Measurements from ENCODE around the gene PKP4. TPM values are rescaled to one million over a fixed set of nuclear protein-coding genes. Genes with fewer than 3 reads are reported as not detected.

Gene PKP4
- total RNA-seq, 1 experiment from 2014 or later: 59.1 TPM

- Histone ChIP-seq H3K4me3 (no peak overlapping the region), H2AFZ (no peak overlapping the region), H3K36me3 (ENCODE audit: low read depth) (no peaks in the 10 kb centered on the region), H3K9me3 (ENCODE audit: insufficient read depth, low read depth) (no peaks in the 10 kb centered on the region), H3K9me2 (ENCODE audit: insufficient read depth) (no peaks in the 10 kb centered on the region), H3K79me2 (ENCODE audit: low read depth) (no peaks in the 10 kb centered on the region), H3K27me3 (ENCODE audit: insufficient read depth, low read depth) (no peaks in the 10 kb centered on the region), H4K20me1 (ENCODE audit: insufficient read depth) (no peaks in the 10 kb centered on the region), H3K4me2 (no peak overlapping the region), H3K4me1 (replicated peaks; ENCODE audit: insufficient read depth) (no peaks in the 10 kb centered on the region), H3K27ac (no peak overlapping the region), H3F3A (ENCODE audit: insufficient read depth, low read depth) (no peaks in the 10 kb centered on the region)
- BruUV-seq (replicated peaks): no TSS peak
- ChIA-PET CTCF (no interaction called here), POLR2A (ENCODE audit: unreplicated experiment) (no interaction called here)
- no peak for DNase-seq
- TF ChIP-seq CTCF (conservative IDR thresholded peaks at IDR 0.05) (no peak), EZH2 (IDR thresholded peaks at IDR 0.05; ENCODE audit: low read depth) (no peak)
- intact Hi-C loops (cut with micrococcal nuclease; ENCODE audit: unreplicated experiment): no loop called here
Observed at GRCh38 chr2:158443606-158444005, 13.1 kb upstream of the PKP4 start.

- peak; percentile 35 to 45 for DNase-seq
- Histone ChIP-seq H3K9me3 (ENCODE audit: insufficient read depth, low read depth) (no peaks in the 10 kb centered on the region), H2AFZ (peak overlapping the region; percentile 90)
Observed at GRCh38 chr2:158457092-158457825, 507 bp downstream of the PKP4 start.

More at GRCh38 chr2:158457092-158457825, 507 bp downstream of the PKP4 start:
- ChIA-PET POLR2A (ENCODE audit: unreplicated experiment) (interaction anchor here (0.5 kb wide), 1 partner anchor 1861 kb away, joined by 5 read pairs; no protein-coding TSS in a partner anchor), CTCF (interaction anchor here (1.2 kb wide), 1 partner anchor 267 kb away, joined by 5 read pairs; no protein-coding TSS in a partner anchor)
- Histone ChIP-seq H3F3A (ENCODE audit: insufficient read depth, low read depth) (0 out of 2 replicates have a peak, but pooled peaks cover 5% of the 10 kb centered on the region), H3K79me2 (ENCODE audit: low read depth) (peaks cover 43% of the 10 kb centered on the region), H3K9me2 (ENCODE audit: insufficient read depth) (no peaks in the 10 kb centered on the region), H3K27me3 (ENCODE audit: insufficient read depth, low read depth) (no peaks in the 10 kb centered on the region), H3K4me2 (peak overlapping the region; percentile 90), H3K4me3 (peak overlapping the region; percentile 89), H4K20me1 (ENCODE audit: insufficient read depth) (peaks cover 17% of the 10 kb centered on the region; the same call in 1 of the 2 replicates), H3K27ac (peak overlapping the region; percentile 54), H3K36me3 (ENCODE audit: low read depth) (no peaks in the 10 kb centered on the region), H3K4me1 (replicated peaks; ENCODE audit: insufficient read depth) (peaks cover 29% of the 10 kb centered on the region)
- no peak for TF ChIP-seq EZH2 (IDR thresholded peaks at IDR 0.05; ENCODE audit: low read depth)
- TF ChIP-seq CTCF (conservative IDR thresholded peaks at IDR 0.05): no peak
- intact Hi-C loops (cut with micrococcal nuclease; ENCODE audit: unreplicated experiment): loop anchor here (5.0 to 10.0 kb wide), 5 partner anchors 80 to 432 kb away; no protein-coding TSS in a partner anchor
- BruUV-seq (replicated peaks): no TSS peak

Measured in PC-9 (cell line).